Fibroblast of pulmonary artery (primary cell): ENCODE measurements around the gene ACVR1C.
A peak's percentile ranks its signal among the peaks of the same experiment; 100 is the strongest.

Experiments used
- DNase-seq: peaks from one replicate; pipeline ENCODE4 v3.0.0-alpha.2; 2010; ENCODE audit warnings: low read depth
- H3K4me3 ChIP-seq: replicated peaks from 2 replicates; pipeline ENCODE4 v1.5.1; 2011; ENCODE audit warnings: low read depth, mild to moderate bottlenecking, control low read depth, low read length, moderate library complexity
- CTCF ChIP-seq: IDR thresholded peaks from 2 replicates; pipeline ENCODE4 v1.5.1; 2011; ENCODE audit warnings: mild to moderate bottlenecking, control low read depth, low read length, inconsistent platforms; ENCODE audit errors: missing control alignments

The ACVR1C gene

GRCh38 chr2:157611110-157611509, 17.6 kb downstream of the ACVR1C start:
- no peak for DNase-seq
- no peak for TF ChIP-seq CTCF
- H3K4me3 ChIP-seq = no peak overlapping the region

- TF ChIP-seq CTCF = no peak
- DNase-seq = no peak
- H3K4me3 ChIP-seq = no peak overlapping the region
These were observed 22.1 kb downstream of the ACVR1C start for GRCh38 chr2:157606534-157606933.

DNA sequence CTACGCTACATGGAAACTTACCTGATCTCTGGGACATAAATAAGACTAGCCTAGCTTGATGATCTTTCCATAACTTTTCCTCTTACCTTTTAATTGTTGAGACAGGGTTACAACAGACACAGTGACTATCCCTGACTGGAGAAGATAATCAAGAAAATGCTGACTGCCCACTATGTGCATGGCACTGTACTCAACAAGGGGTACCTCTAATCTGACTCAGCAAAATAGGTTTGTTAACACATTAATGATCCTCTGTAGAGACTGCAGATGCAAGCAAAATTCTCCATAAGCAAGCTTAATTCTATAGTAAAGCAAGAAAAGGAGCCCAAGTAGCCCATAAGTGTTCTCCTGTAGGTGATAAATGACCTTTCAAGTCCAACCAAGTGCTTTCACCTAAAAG, 25.5 kb downstream of the ACVR1C start:
- TF ChIP-seq CTCF = no peak
- no peak for DNase-seq
- no peak overlapping the region for H3K4me3 ChIP-seq

DNA sequence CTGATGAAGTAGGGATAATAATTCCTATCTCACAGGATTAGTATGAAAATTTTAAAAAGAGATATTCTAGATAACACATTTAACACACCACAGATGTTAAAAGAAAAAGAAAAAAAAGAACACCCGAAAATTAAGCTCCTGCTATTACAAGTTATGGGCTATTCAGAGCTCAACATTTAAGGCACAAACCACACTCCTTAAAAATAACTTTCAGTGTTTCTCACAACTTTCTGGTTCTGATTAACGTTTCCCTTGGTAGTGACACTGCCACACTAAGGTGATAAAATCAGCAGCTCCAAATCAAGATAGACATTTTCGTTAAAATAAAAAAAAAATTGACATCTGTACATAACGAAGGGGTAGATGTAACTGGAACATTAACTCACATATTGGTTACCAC, 26.9 kb downstream of the ACVR1C start:
- no peak for DNase-seq
- H3K4me3 ChIP-seq = no peak overlapping the region
- TF ChIP-seq CTCF = no peak

GRCh38 chr2:157596992-157597681, 31.5 kb downstream of the ACVR1C start:
- peak; percentile 57 for TF ChIP-seq CTCF
- no peak overlapping the region for H3K4me3 ChIP-seq

DNA sequence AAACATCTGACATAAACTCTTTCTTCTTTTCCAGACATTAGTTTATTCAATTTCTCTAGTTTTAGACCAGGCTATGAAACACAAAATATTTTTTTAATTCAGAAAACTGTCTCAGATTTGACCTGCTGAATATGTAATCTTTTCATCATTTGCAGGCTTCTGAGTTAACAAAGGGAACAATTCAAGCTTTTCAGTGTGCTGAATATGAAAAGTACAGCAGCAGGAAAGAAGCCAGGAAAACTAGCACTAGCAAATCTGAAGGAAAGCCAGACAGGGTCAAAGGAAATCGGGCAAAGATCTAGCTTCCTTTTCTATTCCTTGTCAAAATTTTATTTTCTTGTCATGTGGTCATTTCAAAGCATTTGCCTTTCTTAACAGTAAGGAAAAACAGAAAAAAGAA, 35.3 kb downstream of the ACVR1C start:
- no peak for DNase-seq
- no peak overlapping the region for H3K4me3 ChIP-seq
- TF ChIP-seq CTCF = no peak

More at GRCh38 chr2:157596992-157597681, 31.5 kb downstream of the ACVR1C start:
- DNase-seq = peak; percentile 20

DNA sequence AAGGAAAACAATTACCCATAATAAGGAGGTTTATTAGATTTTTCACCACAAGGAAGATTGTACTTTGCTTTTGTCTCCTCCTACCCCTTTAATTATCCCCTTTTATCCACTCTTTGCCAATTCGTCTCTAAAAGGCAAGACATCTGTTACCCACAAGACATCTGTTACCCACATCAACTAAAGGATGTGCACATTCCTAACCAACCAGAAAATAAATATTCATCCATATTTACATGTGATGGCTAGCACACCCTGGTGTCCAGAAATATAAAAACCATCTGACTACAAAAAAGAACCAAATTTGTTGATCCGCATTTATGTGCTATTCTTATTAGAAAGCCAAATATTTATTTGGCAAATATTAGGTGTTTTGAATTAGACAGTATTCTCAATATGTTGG, 35.7 kb downstream of the ACVR1C start:
- TF ChIP-seq CTCF = peak; percentile 30
- no peak overlapping the region for H3K4me3 ChIP-seq
- DNase-seq = peak; percentile 29
